GM21737 (cell line): ENCODE measurements around the gene NFATC1.

Experiments
- ATAC-seq: cut with Tn5 transposase; IDR thresholded peaks from one replicate; pipeline ENCODE4 v1.9.1; 2021; ENCODE audit warnings: mild to moderate bottlenecking, moderate library complexity; ENCODE audit not compliant: unreplicated experiment

The NFATC1 gene

DNA sequence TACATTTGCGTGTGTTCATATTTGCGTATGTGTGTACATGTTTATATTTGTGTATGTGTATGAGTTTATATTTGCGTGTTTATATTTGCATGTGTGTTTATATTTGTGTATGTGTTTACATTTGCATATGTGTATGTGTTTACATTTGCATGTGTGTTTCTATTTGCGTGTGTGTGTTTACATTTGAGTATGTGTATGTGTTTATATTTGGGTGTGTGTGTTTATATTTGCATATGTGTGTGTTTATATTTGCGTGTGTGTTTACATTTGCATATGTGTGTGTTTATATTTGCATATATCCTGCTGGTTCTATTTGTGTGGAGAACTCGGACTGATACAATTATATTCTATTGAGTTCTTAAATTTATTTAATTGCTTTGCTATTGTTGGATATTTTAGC lies 168.7 kb downstream of the NFATC1 start:
- ATAC-seq: no peak

DNA sequence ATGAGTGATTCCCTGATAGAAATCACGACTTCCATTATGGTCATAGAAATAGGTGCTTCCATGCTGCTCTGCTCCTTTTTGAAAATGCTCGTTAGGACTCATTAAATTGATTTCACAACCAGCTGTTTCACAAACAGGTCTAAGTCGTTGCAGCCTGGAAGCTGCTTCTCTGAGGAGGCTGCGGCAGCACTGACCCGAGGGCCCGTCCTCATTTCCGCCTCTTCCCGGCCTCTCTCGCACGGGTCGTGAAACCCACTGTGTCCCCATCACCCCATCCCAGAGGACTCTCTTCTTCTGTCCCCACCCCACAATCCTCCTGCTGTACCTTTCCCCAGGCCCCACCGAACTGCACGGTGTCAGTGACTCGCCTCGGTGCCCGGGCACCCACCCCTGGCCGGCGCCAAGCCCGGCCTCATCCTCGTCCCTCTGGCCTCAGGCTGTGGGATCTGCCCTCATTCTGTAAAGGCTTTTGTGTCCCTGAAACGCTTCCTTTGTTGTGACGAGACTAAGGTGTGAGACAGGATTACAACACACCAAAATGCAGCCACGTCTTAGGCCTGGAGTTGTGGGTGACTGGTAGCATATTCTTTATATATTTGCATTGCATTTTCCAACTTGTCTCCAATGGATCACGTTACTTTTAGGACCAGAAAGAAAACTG lies 171.2 kb downstream of the NFATC1 start:
- ATAC-seq: no peak

DNA sequence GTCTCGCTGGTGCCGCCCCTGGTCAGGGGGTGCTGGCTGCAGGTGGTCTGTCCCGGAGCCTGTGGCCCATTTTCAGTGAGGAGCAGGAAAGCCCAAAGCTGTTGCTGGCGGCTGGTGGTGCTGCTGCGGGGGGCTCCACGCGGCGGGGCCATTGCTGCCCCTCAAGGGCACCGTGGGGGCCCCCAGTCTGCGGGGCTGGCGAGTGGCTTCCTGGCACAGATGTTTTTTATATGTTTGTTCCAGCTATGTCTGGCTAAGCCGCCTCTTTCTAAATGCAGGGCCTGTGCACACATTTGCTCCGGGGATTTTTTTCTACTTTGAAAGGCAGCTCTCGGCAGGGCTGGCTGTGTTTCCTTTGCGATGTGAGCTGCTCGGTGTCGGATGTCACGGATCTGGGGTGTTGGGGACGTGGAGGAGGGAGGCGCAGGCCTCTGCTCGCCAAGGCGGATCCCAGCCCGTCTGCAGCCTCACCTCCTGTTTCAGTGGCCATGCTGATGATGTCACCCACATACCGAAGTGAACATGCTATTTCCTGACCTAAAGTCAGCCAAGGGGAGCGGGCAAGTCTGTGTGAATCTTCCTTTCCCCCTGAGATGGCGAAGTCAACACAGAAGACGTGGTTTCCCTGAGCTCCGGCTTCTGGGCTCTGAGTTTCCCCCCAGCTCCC lies 171.9 kb downstream of the NFATC1 start:
- no peak for ATAC-seq

DNA sequence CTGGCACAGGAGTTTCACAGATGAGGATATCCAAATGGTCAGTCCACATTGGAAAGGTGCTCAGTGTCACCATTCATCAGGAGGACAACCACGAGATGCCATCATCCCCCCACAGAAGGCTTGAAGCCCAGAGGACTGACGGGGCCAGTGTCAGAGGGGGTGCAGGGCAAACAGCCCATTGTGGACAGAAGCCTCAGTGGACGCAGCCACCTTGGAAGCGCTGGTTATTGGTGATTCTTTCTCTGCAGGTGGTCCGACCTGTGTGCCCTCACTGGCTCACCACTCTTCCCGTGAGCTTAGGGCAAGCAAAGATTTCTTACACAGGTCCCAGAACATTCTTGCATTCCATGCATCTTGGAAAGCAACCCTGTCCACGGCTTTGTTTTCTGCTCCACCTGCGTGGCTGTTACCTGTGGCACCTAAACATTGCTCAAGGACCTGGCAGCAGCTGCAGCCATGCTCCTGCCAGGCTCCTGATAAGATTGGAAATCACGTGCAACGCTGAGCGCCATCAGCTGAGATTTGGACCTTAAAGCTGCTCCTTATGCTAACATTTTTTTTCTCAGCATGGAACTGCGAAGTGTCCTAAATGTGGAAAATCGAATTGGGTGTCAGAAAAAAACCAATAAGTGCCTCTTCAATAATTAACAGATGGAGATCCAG lies 172.9 kb downstream of the NFATC1 start:
- no peak for ATAC-seq

DNA sequence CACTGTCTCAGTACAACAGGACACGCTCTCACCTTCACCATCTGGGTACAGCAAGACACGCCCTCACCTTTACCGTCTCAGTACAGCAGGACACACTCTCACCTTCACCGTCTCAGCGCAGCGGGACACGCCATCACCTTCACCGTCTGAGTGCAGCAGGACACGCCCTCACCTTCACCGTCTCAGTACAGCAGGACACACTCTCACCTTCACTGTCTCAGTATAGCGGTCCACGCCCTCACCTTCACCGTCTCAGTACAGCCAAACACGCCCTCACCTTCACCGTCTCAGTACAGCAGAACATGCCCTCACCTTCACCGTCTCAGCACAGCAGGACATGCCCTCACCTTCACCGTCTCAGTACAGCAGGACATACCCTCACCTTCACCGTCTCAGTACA lies 174.0 kb downstream of the NFATC1 start:
- no peak for ATAC-seq

DNA sequence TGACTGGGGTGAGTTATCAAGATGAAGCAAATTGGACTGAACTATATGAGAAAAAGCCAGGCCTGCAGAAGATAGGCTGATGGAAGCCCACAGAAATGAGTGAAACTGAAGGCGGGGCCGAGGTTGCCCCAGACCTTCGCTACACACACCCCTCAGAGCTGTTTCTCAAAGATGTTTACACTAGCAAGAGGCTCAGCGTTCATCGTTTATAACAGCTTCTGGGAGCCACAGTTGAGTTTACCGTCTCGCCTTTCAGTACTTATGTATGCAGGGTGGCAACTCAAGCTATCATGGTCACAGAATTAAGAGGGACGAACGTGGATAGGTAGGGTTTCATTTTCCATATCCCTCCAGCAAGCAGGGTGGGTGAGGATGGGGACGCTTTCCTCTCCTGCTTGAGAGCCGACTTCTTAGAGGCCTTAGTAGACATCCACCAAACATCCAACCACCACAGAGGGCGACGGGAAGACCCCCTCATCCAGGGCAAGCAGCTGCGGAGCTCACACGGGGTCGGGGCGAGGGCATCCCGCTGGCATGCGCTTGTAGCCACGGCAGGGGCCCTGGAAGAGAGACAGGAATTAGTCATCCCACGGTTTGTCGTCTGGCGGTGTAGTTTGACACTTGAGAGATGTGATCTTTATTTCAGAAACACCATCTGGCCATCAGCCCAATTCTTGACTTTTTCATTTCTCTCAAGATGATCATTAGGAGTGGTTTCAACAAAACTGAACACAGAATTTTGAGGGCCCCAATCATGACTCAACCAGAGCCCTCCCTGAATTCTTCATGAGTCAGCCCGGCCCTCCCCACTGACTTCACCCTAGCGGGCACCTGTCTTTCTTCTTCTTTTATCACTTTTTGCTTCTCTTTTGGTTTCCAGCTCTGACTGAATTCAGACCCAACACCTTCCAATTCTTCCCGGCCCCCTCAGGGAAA lies 174.8 kb downstream of the NFATC1 start:
- ATAC-seq: no peak

DNA sequence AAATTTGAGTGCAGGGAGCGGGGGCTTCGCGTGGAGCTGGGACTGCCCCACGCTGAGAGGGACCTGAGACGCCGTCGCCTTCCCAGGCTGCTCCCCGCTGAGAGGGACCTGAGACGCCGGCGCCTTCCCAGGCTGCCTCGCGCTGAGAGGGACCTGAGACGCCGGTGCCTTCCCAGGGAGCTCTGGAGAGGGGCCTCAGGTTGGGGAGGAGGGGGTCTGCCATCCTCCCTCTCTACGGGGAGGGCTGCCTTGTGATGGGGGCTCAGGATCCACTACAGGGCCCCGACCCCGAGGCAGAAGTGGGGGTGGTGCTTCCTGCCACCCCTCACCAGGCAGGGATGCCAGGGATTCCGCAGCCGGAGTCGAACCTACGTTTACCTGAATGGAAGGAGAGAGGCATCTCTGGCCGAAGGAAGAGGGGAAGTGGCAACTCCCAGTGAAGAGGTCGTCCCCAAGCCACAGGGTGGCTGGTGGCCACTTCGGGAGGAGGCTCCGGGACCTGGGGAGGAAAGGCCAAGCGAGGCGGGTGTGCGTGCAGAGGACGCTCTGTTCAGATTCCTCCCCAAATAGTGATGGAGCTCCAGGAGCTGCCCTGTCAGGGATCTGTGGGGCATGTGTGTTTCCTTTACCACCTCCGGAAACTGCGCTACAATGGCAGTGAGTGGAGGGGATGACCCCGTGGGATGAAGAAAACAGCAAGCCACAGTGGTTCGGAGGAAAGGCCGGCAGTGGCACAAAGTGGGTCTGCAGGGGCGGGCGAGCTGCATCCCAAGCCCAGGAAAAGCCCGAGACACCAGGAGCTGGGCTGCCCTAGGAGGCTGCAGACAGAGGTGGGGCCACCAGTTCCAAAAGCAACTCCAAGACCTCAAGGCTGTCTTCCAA lies 175.7 kb downstream of the NFATC1 start:
- ATAC-seq: no peak

DNA sequence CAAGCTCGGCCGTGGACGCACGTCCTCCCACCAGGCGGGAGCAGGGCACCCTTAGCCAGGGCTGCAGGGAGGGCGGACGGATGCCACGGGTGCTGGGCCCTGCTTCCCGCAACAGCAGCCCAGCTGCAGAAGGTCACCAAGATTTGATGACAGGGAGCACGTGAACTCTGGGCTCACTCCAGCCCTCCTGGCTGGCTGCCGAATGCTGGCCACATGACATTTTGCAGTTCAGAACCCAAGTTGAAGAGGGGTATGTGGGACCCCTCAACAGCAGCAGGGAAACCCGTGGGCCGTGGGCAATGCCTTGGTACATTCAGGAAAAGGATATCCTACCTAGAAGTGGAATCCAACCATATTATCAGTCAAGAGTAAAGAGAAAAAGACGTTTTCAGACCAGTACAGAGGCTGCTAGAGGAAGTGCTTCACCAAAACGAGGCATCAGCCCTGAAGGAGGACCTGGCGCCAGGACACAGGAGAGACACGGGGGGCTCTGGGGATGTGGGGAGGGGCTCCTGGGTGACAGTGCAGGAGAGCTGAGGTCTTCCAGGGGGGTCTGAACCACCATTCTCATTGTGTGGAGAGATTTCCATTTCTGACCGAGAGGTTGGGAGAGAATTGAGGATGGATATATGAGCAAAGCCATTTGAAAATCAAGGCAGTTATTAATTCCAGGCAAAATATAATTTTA lies 176.5 kb downstream of the NFATC1 start:
- no peak for ATAC-seq

DNA sequence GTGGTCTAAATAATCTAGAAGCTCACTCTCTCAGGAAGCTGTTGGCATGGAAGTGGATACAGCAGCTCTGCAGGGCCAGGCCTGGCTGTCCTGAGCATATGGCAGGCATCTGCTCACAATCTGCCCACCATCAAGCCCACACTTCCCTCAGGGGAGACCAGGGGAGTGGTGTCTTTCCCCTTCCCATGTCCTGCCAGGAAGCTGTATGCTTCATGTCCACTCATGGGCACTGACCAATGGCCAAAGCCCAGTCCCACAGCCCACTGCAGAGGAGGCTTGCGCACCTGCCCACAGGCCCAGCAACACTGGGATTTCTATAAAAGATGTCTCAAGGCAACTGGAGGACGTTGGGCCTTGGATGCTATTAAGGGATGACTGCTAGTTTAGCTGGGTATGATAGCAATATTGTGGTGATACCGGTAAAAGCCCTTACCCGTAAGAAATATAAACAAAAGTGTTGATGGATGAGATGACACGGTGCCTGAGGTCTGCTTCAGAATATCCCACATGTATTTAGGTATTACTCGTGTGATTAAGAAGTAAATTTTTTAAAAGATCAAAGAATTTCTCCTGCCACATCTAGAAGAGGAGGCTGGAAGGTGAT lies 177.2 kb downstream of the NFATC1 start:
- no peak for ATAC-seq

DNA sequence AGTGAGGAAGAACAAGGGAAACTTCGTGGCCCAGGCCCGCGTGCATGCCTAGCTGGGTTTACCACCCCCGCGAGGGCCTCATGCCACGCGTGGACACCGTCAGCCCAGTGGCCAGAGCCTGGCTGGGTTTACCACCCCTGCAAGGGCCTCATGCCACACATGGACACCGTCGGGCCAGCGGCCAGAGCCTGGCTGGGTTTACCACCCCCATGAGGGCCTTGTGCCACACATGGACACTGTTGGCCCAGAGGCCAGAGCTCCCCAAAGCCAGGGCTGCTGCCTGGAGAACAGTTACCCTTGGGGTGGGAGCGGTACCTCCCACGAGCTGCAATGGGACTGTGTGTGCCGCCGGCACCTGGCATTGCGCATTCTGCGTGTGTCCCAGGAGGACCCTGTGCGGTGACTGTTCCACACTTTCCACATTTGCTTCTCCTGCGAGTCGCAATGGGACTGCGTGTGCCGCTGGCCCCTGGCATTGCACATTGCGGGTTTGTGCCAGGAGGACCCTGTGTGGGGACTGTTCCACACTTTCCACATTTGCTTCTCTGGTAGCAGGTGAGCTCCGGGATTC lies 178.3 kb downstream of the NFATC1 start:
- ATAC-seq: no peak

DNA sequence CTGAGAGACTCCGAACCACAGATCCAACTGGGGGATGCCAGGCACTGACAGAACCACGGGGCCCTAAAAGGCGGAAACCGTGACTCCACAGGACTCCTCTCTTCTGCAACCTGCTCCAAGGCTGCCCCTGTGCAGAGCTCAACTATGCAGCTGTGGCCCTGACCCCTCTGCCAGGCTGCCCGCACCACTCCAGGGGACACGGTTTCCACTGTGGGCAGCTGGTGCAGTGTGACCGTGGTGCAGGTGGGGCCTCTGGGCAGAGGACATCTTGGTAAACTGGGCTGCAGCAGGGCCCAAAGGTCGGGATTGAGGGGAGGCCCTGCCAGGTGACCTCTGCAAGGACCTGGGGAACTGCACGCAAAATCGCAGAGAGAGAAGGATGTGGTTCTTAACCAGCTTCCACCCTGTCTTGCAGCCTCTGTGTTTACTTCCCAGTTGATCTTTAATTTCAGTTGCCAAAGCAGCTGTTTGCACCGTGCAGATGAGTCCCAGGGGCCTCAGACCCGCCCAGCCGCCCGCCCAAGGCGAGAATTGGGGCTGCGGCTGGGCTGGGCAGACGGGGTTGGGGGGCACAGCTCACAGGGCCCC lies 179.3 kb downstream of the NFATC1 start:
- peak; percentile 44 for ATAC-seq

DNA sequence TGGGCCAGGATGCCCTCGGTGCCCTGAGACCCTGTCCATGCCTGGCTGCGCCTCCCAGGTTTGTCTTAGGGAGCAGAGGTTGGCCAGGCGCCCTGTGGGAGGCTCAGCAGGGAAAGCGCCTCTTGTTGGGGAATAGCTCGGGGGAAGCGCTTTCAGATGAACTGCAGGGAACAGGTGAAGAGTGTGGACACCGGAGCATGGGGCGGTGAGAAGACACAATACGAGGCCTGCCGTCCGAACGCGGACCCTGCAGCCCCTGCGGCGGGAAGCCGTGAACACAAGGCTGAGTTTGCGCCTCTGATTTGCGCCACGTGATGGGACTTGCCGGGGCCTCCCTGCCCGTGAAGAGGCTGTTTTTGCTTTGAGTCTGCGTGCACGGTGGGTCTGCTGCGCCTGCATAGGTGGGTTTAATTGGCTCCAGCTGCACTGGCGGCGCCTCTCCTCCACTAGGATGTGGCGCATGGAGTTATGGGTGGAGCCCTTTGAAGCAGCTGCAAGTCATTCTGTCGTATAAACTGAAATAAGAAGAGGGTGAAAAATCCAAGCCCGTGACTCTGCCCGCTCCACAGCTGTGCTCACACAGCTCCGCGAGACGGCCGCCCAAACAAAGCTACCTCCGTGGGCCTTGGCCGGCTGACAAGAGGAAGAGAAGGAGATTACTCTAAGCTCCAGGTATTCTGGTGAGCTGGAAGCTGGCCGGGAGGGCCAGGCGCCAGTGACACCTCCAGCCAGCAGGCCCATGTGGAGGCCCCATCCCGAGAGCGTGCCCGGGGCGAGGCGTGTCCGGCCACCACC lies 180.4 kb downstream of the NFATC1 start:
- ATAC-seq: no peak

DNA sequence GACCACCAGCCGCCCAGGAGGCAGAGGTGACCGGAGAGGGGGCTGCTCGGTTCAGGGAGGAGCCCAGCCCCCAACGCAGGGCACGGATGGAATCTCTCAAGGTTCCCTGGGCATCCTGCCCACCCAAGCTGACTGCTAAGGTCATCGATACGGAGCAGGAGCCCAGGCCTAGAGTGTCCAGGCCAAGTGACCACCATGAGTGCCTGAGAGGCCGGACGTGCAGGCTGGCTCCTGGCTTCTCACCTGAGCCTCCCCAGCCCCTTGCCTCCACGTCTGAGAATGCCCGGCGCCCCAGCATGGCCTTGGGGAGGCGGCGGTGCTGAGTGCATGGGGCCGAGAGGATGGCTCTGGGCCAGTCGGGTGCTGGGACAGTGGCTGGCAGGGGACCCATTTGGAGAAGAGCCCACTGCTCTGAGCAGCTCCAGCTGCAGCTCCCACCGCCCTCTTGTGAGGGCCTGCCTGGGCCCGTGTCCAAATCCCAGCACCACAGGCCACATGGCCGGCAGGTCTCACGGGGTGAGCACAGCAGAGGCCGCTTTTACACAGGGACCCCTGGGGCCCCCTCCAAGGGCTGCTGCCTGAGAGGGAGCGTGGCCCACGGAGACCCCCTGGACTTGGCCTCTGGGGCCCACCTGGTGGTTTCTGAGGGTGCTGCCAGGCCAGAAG lies 181.1 kb downstream of the NFATC1 start:
- ATAC-seq: no peak

DNA sequence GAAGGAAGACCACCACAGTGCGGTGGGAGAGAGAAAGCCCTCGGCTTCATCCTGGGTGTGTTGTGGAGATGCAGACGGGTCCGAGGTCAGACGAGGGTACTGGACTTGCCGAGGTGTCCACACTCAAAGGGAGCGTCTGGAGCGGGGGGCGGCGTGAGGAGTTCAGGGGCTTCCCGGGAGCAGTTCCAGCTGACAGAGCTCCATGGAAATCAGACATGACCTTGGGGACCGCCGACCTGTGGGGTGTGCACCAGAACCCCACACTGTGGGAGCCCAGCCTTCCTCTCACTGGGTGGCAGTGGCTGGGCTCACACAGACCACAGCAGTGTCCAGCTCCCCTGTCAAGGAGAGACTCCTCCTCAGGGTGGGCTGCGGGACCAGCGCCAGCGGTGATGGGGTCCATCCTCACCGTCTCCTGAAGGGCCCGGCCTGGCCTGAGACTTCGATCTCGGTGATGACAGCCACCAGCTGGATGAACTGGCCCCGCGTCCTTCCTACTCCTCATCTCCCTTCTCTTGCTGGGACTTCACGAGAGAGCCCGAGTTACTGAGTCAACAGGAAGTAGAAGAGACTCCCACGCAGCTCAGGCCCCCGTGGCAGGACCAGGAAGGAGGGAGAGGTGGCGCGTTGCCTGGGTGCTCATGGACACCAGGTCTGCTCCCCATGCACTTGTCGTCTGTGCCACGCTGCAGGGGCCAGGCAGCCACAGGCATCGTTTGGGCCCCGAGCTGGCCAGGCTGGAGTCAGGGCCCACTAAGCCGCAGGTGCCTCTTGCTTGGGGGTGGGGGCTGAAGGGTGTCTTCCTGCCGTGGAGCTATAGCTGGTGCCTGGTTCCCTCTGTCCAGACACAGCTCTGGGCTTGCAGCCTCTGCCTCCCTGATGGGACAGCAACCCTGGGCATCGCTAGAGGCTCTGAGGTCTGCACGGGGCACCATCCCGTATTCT lies 182.0 kb downstream of the NFATC1 start:
- no peak for ATAC-seq

DNA sequence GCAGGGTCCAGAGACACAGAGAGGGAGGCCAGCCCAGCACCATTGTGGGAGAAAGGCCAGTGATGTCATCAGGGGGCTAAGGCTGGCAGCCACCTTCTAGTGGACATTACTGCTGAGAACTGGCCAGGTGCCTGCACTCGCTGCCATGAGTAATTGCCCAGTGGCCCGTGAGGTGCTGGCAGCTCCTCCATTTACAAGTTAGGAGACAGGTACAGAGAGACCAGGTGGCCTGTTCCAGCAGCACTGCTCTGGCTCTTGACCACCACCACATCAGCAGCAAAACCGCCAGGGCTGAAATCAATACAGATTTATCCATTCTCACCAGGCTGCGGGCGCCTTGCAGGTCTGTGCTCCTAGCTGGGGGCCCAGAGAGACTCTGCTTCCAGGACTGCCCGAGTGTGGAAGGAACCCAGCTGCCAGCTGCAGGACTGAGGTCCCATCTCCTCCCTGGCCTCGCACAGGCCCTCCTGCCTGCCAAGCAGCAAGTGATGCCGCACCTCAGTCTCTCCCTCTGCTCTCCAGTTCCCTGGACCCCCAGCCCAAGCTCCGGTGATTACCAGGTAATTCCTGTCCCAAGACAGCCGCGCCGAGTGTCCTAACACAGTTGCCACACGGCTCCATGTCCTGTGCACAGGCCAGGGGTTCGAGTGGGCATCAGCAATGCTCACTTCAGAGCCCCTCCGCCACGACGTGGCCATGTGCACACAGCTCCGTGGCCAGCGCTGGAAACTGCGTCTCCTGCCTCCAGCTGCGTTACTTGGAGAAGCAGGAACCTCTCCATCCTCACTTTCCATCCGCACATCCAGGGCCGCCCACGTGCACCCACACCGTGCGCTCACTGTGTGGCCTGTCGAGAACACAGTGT lies 182.9 kb downstream of the NFATC1 start:
- ATAC-seq: no peak
